Endothelial cell (in vitro differentiated cells): Measurements from ENCODE around the gene DAZ2. TPM values are rescaled to one million over a fixed set of nuclear protein-coding genes. Genes with fewer than 3 reads are reported as not detected.
"Not testable (repeated sequence)": the region's sequence is repeated elsewhere in the genome, so short reads cannot be mapped to it uniquely, and the experiment has no call there.

Source experiments
- DNase-seq: peaks from one replicate; pipeline ENCODE4 v3.0.0; 2021; ENCODE audit warnings: low spot score
- H3K27ac Mint-ChIP-seq: one replicate; pipeline ENCODE4 v1.8.0; 2021; ENCODE audit warnings: mixed read lengths, inconsistent platforms; ENCODE audit not compliant: unreplicated experiment
- H3K27me3 Mint-ChIP-seq: one replicate; pipeline ENCODE4 v1.8.0; 2021; ENCODE audit warnings: mild to moderate bottlenecking, moderate library complexity, mixed read lengths, inconsistent platforms; ENCODE audit not compliant: unreplicated experiment
- H3K36me3 Mint-ChIP-seq: one replicate; pipeline ENCODE4 v1.8.0; 2021; ENCODE audit warnings: mild to moderate bottlenecking, low read depth, mixed read lengths, inconsistent platforms; ENCODE audit not compliant: unreplicated experiment
- H3K4me1 Mint-ChIP-seq: one replicate; pipeline ENCODE4 v1.8.0; 2021; ENCODE audit warnings: mild to moderate bottlenecking, mixed read lengths, inconsistent platforms; ENCODE audit not compliant: unreplicated experiment
- H3K4me3 Mint-ChIP-seq: one replicate; pipeline ENCODE4 v1.8.0; 2021; ENCODE audit warnings: mild to moderate bottlenecking, mixed read lengths, inconsistent platforms; ENCODE audit not compliant: unreplicated experiment
- H3K9me3 Mint-ChIP-seq: one replicate; pipeline ENCODE4 v1.8.0; 2021; ENCODE audit warnings: mixed read lengths, inconsistent platforms; ENCODE audit not compliant: unreplicated experiment
- long read RNA-seq: library from polyadenylated mRNA; unstranded; transcript quantifications from one replicate; pipeline ENCODE4 v2.0.0, GENCODE V29; 2020; ENCODE audit not compliant: unreplicated experiment
- total RNA-seq: library from RNA; stranded (reverse); fragmentation: NEBNext Ultra II Directional; extraction: Animal tissue kit (Norgen Biotek cat#: 25700); gene quantifications from one replicate; pipeline ENCODE4 v1.2.1, GENCODE V29; 2021; ENCODE audit not compliant: unreplicated experiment

Gene DAZ2, protein sequence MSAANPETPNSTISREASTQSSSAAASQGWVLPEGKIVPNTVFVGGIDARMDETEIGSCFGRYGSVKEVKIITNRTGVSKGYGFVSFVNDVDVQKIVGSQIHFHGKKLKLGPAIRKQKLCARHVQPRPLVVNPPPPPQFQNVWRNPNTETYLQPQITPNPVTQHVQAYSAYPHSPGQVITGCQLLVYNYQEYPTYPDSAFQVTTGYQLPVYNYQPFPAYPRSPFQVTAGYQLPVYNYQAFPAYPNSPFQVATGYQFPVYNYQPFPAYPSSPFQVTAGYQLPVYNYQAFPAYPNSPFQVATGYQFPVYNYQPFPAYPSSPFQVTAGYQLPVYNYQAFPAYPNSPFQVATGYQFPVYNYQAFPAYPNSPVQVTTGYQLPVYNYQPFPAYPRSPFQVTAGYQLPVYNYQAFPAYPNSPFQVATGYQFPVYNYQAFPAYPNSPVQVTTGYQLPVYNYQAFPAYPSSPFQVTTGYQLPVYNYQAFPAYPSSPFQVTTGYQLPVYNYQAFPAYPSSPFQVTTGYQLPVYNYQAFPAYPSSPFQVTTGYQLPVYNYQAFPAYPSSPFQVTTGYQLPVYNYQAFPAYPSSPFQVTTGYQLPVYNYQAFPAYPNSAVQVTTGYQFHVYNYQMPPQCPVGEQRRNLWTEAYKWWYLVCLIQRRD
- not detected for total RNA-seq
- long read RNA-seq = 0 reads

DNA sequence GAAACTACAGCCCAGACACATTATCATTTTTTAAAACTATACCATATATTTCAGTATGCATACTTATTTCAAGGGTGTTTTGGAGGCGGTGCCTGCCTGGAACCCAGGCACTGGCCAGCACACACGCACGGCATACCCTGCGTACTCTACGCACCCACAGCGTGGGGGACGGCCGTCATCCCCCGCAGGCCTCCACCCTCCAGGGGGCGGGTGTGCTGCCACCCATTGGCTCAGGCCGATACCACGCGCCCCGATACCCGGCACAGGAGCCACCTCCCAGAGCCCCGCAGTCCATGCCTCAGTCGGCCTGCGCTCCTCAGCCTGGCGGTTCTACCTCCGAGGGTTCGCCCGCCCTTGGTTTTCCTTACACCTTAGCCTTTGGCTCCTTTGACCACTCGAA is at the start of gene DAZ2:
TSS of gene DAZ2 (plus strand) at position 301 of the 400 bp plus-strand sequence. CDS start 208 bp downstream, outside the sequence.
- not testable (repeated sequence) for H3K27me3 Mint-ChIP-seq, H3K36me3 Mint-ChIP-seq, H3K27ac Mint-ChIP-seq, H3K4me1 Mint-ChIP-seq, DNase-seq, H3K4me3 Mint-ChIP-seq, H3K9me3 Mint-ChIP-seq

DNA sequence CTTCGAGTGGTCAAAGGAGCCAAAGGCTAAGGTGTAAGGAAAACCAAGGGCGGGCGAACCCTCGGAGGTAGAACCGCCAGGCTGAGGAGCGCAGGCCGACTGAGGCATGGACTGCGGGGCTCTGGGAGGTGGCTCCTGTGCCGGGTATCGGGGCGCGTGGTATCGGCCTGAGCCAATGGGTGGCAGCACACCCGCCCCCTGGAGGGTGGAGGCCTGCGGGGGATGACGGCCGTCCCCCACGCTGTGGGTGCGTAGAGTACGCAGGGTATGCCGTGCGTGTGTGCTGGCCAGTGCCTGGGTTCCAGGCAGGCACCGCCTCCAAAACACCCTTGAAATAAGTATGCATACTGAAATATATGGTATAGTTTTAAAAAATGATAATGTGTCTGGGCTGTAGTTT is 20.4 kb upstream of the DAZ2 start, which contains the start of gene DAZ1:
TSS of gene DAZ1 (minus strand) at position 101 of the 400 bp plus-strand sequence. CDS start 208 bp downstream, outside the sequence.
- not testable (repeated sequence) for H3K36me3 Mint-ChIP-seq, H3K27me3 Mint-ChIP-seq, H3K4me3 Mint-ChIP-seq, H3K27ac Mint-ChIP-seq, H3K9me3 Mint-ChIP-seq, DNase-seq, H3K4me1 Mint-ChIP-seq

DNA sequence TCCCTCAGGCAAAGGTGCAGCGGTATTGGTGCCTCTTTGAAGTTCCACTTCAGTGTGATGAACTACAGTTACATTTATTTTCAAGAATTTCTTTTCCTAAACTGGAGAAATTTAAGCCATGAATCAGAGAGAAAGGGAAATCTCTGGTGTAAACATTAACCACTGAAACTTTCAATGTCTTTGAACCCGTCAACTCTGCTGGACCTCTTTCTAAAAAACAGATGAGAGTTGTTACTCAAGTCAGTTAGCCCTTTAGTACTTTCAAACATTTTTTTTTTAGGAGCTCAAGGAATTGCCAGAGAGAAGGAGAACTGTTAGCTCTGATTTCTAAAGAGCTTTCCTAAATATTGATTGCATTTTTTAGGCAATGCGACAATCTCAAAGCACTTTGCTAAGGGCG is 11.9 kb upstream of the DAZ2 start:
- not testable (repeated sequence) for H3K4me1 Mint-ChIP-seq, H3K9me3 Mint-ChIP-seq, H3K27ac Mint-ChIP-seq, DNase-seq, H3K27me3 Mint-ChIP-seq, H3K4me3 Mint-ChIP-seq, H3K36me3 Mint-ChIP-seq

GRCh38 chrY:23209802-23210495 is 9.4 kb upstream of the DAZ2 start:
- not testable (repeated sequence) for DNase-seq, H3K36me3 Mint-ChIP-seq, H3K4me3 Mint-ChIP-seq, H3K27ac Mint-ChIP-seq, H3K4me1 Mint-ChIP-seq, H3K9me3 Mint-ChIP-seq, H3K27me3 Mint-ChIP-seq

DNA sequence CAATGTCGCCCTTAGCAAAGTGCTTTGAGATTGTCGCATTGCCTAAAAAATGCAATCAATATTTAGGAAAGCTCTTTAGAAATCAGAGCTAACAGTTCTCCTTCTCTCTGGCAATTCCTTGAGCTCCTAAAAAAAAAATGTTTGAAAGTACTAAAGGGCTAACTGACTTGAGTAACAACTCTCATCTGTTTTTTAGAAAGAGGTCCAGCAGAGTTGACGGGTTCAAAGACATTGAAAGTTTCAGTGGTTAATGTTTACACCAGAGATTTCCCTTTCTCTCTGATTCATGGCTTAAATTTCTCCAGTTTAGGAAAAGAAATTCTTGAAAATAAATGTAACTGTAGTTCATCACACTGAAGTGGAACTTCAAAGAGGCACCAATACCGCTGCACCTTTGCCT is 8.7 kb upstream of the DAZ2 start:
- H3K36me3 Mint-ChIP-seq, H3K27me3 Mint-ChIP-seq, H3K4me3 Mint-ChIP-seq, H3K9me3 Mint-ChIP-seq, H3K4me1 Mint-ChIP-seq, DNase-seq, H3K27ac Mint-ChIP-seq: not testable (repeated sequence)

Other genes starting within 250 kb of the DAZ2 start
- not detected for gene BPY2, start 235.3 kb upstream of the DAZ2 start, total RNA-seq
- not detected for gene DAZ1, start 20.5 kb upstream of the DAZ2 start, total RNA-seq